Hepatocyte (in vitro differentiated cells): ENCODE measurements around the gene ARHGAP10. TPM values are rescaled to one million over a fixed set of nuclear protein-coding genes. Genes with fewer than 3 reads are reported as not detected.
A peak's percentile ranks its signal among the peaks of the same experiment; 100 is the strongest.

ENCODE experiments used
- DNase-seq: peaks from one replicate; pipeline ENCODE4 v3.0.0-alpha.2; 2016; ENCODE audit warnings: low spot score
- H2AFZ ChIP-seq: fragments of 200-600 bp; sonication (generic); 2 replicates; pipeline ENCODE4 v1.6.0; 2016; ENCODE audit warnings: antibody characterized with exemption, mild to moderate bottlenecking
- H3K27ac ChIP-seq: fragments of 200-600 bp; sonication (generic); 2 replicates; pipeline ENCODE4 v1.5.1; 2016; ENCODE audit warnings: mild to moderate bottlenecking
- H3K27me3 ChIP-seq: fragments of 200-600 bp; sonication (generic); 2 replicates; pipeline ENCODE4 v1.6.1; 2016
- H3K36me3 ChIP-seq: fragments of 200-600 bp; sonication (generic); replicated peaks from 2 replicates; pipeline ENCODE4 v1.5.1; 2016; ENCODE audit warnings: low read depth; ENCODE audit not compliant: insufficient read depth
- H3K4me1 ChIP-seq: fragments of 200-600 bp; sonication (generic); 2 replicates; pipeline ENCODE4 v1.5.1; 2016; ENCODE audit warnings: mild to moderate bottlenecking, moderate library complexity; ENCODE audit not compliant: insufficient read depth
- H3K4me2 ChIP-seq: fragments of 200-600 bp; sonication (generic); 2 replicates; pipeline ENCODE4 v1.6.0; 2016
- H3K4me3 ChIP-seq: fragments of 200-600 bp; sonication (generic); 2 replicates; pipeline ENCODE4 v1.5.1; 2016; ENCODE audit warnings: mild to moderate bottlenecking
- H3K79me2 ChIP-seq: fragments of 200-600 bp; sonication (generic); 2 replicates; pipeline ENCODE4 v1.6.0; 2017; ENCODE audit warnings: mild to moderate bottlenecking
- H3K9me2 ChIP-seq: fragments of 200-600 bp; sonication (generic); replicated peaks from 2 replicates; pipeline ENCODE4 v1.6.0; 2017; ENCODE audit warnings: mild to moderate bottlenecking; ENCODE audit not compliant: insufficient read depth
- H3K9me3 ChIP-seq: fragments of 200-600 bp; sonication (generic); 2 replicates; pipeline ENCODE4 v1.5.1; 2016; ENCODE audit warnings: low read depth, mild to moderate bottlenecking
- H4K20me1 ChIP-seq: fragments of 200-600 bp; sonication (generic); 2 replicates; pipeline ENCODE4 v1.6.0; 2016; ENCODE audit warnings: mild to moderate bottlenecking; ENCODE audit not compliant: insufficient read depth, poor library complexity, severe bottlenecking
- EZH2 ChIP-seq: fragments of 200-600 bp; sonication (generic); IDR thresholded peaks from 2 replicates; pipeline ENCODE4 v1.6.1; 2016; ENCODE audit warnings: antibody characterized with exemption, mild to moderate bottlenecking, borderline replicate concordance
- EZH2phosphoT487 ChIP-seq: fragments of 200-600 bp; sonication (generic); IDR thresholded peaks from one replicate; pipeline ENCODE4 v1.6.1; 2018; ENCODE audit warnings: antibody characterized with exemption, mild to moderate bottlenecking, low read depth, moderate library complexity; ENCODE audit not compliant: unreplicated experiment, severe bottlenecking
- WGBS: methylation state at CpG from one replicate; pipeline ENCODE4 v1.1.6; 2016; ENCODE audit warnings: low lambda C conversion rate; ENCODE audit errors: missing lambda C conversion rate; 5-methylcytosine and 5-hydroxymethylcytosine counted together
- polyA plus RNA-seq: library from polyadenylated mRNA; unstranded; fragments of >200 nt; fragmentation: Nextera tagmentation; extraction: Ambion mirVana; gene quantifications from 2 replicates; pipeline ENCODE4 v1.2.1, GENCODE V29; 2016
- total RNA-seq: library from RNA; depleted of rRNA; stranded (reverse); fragments of >200 nt; gene quantifications from 2 replicates; pipeline ENCODE4 v1.2.3, GENCODE V29; 2014
- TF ChIP-seq, protein P1 (sequence below): fragments of 200-600 bp; sonication (generic); IDR thresholded peaks from 2 replicates; pipeline ENCODE4 v1.5.1; 2016; ENCODE audit warnings: antibody characterized with exemption, mild to moderate bottlenecking; ENCODE audit not compliant: poor library complexity

The ARHGAP10 gene
- total and polyA plus RNA-seq, 2 experiments from 2014 or later = 16.8 to 23.4 TPM

GRCh38 chr4:147816382-147817254 lies 84.7 kb downstream of the ARHGAP10 start:
- H3K27me3 ChIP-seq = no peaks in the 10 kb centered on the region
- H3K27ac ChIP-seq = peak overlapping the region; percentile 42
- peaks cover 22% of the 10 kb centered on the region for H3K4me1 ChIP-seq
- H3K9me2 ChIP-seq = no peaks in the 10 kb centered on the region
- H2AFZ ChIP-seq = no peak overlapping the region
- H4K20me1 ChIP-seq = peaks cover 3% of the 10 kb centered on the region
- peaks cover 76% of the 10 kb centered on the region for H3K79me2 ChIP-seq
- no peak overlapping the region for H3K4me3 ChIP-seq
- DNase-seq = no peak
- H3K36me3 ChIP-seq = no peaks in the 10 kb centered on the region
- H3K9me3 ChIP-seq = no peaks in the 10 kb centered on the region
- H3K4me2 ChIP-seq = no peak overlapping the region
- WGBS = 80% methylated on average over 4 of the region's 4 CpGs
- TF ChIP-seq EZH2phosphoT487 (no peak), EZH2 (no peak)
- TF ChIP-seq, protein P1, sequence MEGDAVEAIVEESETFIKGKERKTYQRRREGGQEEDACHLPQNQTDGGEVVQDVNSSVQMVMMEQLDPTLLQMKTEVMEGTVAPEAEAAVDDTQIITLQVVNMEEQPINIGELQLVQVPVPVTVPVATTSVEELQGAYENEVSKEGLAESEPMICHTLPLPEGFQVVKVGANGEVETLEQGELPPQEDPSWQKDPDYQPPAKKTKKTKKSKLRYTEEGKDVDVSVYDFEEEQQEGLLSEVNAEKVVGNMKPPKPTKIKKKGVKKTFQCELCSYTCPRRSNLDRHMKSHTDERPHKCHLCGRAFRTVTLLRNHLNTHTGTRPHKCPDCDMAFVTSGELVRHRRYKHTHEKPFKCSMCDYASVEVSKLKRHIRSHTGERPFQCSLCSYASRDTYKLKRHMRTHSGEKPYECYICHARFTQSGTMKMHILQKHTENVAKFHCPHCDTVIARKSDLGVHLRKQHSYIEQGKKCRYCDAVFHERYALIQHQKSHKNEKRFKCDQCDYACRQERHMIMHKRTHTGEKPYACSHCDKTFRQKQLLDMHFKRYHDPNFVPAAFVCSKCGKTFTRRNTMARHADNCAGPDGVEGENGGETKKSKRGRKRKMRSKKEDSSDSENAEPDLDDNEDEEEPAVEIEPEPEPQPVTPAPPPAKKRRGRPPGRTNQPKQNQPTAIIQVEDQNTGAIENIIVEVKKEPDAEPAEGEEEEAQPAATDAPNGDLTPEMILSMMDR = no peak

- no peak overlapping the region for H3K4me2 ChIP-seq
- DNase-seq = no peak
- no peak for TF ChIP-seq EZH2phosphoT487
- TF ChIP-seq, protein P1 = no peak
- no peak for TF ChIP-seq EZH2
- H4K20me1 ChIP-seq = no peaks in the 10 kb centered on the region
- 96% methylated on average over 6 of the region's 6 CpGs for WGBS
- no peaks in the 10 kb centered on the region for H3K9me3 ChIP-seq
- no peak overlapping the region for H3K27ac ChIP-seq
- H3K4me1 ChIP-seq = peaks cover 22% of the 10 kb centered on the region
- no peaks in the 10 kb centered on the region for H3K9me2 ChIP-seq
- no peak overlapping the region for H3K4me3 ChIP-seq
- H3K79me2 ChIP-seq = peaks cover 46% of the 10 kb centered on the region
- no peaks in the 10 kb centered on the region for H3K36me3 ChIP-seq
- H3K27me3 ChIP-seq = no peaks in the 10 kb centered on the region
- H2AFZ ChIP-seq = no peak overlapping the region
Measured at GRCh38 chr4:147820975-147821374, 89.1 kb downstream of the ARHGAP10 start.

GRCh38 chr4:147821555-147821954 lies 89.7 kb downstream of the ARHGAP10 start:
- H3K4me1 ChIP-seq = peaks cover 16% of the 10 kb centered on the region
- no peak for DNase-seq
- no peak overlapping the region for H2AFZ ChIP-seq
- H3K27ac ChIP-seq = peak overlapping the region; percentile 9
- no peak overlapping the region for H3K4me2 ChIP-seq
- 82% methylated on average over 2 of the region's 2 CpGs for WGBS
- no peaks in the 10 kb centered on the region for H4K20me1 ChIP-seq
- no peaks in the 10 kb centered on the region for H3K27me3 ChIP-seq
- H3K9me2 ChIP-seq = no peaks in the 10 kb centered on the region
- peaks cover 41% of the 10 kb centered on the region for H3K79me2 ChIP-seq
- TF ChIP-seq, protein P1 = no peak
- TF ChIP-seq EZH2 (no peak), EZH2phosphoT487 (no peak)
- H3K36me3 ChIP-seq = no peaks in the 10 kb centered on the region
- no peak overlapping the region for H3K4me3 ChIP-seq
- H3K9me3 ChIP-seq = no peaks in the 10 kb centered on the region
